Breast epithelium (tissue), 3 donors: ENCODE results near the gene MAST4.

ENCODE experiments used
- CTCF ChIP-seq, 3 donors: fragments of 450-650 bp; IDR thresholded peaks; one replicate each; pipeline ENCODE4 v1.5.1; 2016 to 2017; ENCODE audit warnings: antibody characterized with exemption in 3 of 3, mild to moderate bottlenecking in 3 of 3, moderate library complexity in 3 of 3
- POLR2A ChIP-seq: fragments of 450-650 bp; IDR thresholded peaks from one replicate; pipeline ENCODE4 v1.6.1; 2016; ENCODE audit warnings: antibody characterized with exemption, mild to moderate bottlenecking, moderate library complexity
- POLR2AphosphoS5 ChIP-seq, 3 donors: sonication (generic); formaldehyde crosslinking; IDR thresholded peaks; one replicate each; pipeline ENCODE4 v1.6.1; 2017; ENCODE audit warnings: antibody characterized with exemption in 3 of 3

DNA sequence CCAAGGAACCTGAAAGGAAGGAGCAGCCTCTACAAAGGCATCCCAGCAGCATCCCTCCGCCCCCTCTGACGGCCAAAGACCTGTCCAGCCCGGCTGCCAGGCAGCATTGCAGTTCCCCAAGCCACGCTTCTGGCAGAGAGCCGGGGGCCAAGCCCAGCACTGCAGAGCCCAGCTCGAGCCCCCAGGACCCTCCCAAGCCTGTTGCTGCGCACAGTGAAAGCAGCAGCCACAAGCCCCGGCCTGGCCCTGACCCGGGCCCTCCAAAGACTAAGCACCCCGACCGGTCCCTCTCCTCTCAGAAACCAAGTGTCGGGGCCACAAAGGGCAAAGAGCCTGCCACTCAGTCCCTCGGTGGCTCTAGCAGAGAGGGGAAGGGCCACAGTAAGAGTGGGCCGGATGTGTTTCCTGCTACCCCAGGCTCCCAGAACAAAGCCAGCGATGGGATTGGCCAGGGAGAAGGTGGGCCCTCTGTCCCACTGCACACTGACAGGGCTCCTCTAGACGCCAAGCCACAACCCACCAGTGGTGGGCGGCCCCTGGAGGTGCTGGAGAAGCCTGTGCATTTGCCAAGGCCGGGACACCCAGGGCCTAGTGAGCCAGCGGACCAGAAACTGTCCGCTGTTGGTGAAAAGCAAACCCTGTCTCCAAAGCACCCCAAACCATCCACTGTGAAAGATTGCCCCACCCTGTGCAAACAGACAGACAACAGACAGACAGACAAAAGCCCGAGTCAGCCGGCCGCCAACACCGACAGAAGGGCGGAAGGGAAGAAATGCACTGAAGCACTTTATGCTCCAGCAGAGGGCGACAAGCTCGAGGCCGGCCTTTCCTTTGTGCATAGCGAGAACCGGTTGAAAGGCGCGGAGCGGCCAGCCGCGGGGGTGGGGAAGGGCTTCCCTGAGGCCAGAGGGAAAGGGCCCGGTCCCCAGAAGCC, 569.6 kb downstream of the MAST4 start:
- TF ChIP-seq CTCF (IDR thresholded peaks at IDR 0.05) (peak; percentile 70 to 84 (median 78)), POLR2AphosphoS5 (IDR thresholded peaks at IDR 0.05) (peak; percentile 22 to 43 (median 27)), POLR2A (no peak)
